HAP-1 (cell line): ENCODE data around the gene RAPGEFL1.
"Not testable (repeated sequence)": the region's sequence is repeated elsewhere in the genome, so short reads cannot be mapped to it uniquely, and the experiment has no call there.

Experiments
- DNase-seq, 2 experiments: peaks; one replicate each; pipeline ENCODE4 v3.0.0-alpha.2; 2016 to 2020; ENCODE audit warnings: low spot score in 2 of 2
- H3K27me3 ChIP-seq: fragments of 250-450 bp; sonication (Bioruptor Pico); 2 replicates; pipeline ENCODE4 v1.5.1; 2020; ENCODE audit warnings: low read depth, mild to moderate bottlenecking, moderate library complexity
- H3K36me3 ChIP-seq: fragments of 250-450 bp; sonication (Bioruptor Pico); replicated peaks from 2 replicates; pipeline ENCODE4 v1.5.1; 2020; ENCODE audit warnings: mild to moderate bottlenecking
- H3K4me1 ChIP-seq: fragments of 250-450 bp; sonication (Bioruptor Pico); 2 replicates; pipeline ENCODE4 v1.5.1; 2020; ENCODE audit warnings: mild to moderate bottlenecking
- H3K4me3 ChIP-seq: fragments of 250-450 bp; sonication (Bioruptor Pico); 2 replicates; pipeline ENCODE4 v1.5.1; 2020; ENCODE audit warnings: mild to moderate bottlenecking, moderate library complexity
- H3K9me3 ChIP-seq: fragments of 250-450 bp; sonication (Bioruptor Pico); 2 replicates; pipeline ENCODE4 v1.5.1; 2020; ENCODE audit warnings: mild to moderate bottlenecking, moderate library complexity
- in situ Hi-C: fragments of 300-500 bp; cut with MboI; formaldehyde crosslinking; loops from 3 replicates; pipeline ENCODE4 v1.14.3; 2020; ENCODE audit warnings: low sequenced_read_pairs, inconsistent platforms, mixed read lengths

Gene RAPGEFL1, protein sequence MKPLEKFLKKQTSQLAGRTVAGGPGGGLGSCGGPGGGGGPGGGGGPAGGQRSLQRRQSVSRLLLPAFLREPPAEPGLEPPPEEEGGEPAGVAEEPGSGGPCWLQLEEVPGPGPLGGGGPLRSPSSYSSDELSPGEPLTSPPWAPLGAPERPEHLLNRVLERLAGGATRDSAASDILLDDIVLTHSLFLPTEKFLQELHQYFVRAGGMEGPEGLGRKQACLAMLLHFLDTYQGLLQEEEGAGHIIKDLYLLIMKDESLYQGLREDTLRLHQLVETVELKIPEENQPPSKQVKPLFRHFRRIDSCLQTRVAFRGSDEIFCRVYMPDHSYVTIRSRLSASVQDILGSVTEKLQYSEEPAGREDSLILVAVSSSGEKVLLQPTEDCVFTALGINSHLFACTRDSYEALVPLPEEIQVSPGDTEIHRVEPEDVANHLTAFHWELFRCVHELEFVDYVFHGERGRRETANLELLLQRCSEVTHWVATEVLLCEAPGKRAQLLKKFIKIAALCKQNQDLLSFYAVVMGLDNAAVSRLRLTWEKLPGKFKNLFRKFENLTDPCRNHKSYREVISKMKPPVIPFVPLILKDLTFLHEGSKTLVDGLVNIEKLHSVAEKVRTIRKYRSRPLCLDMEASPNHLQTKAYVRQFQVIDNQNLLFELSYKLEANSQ

DNA sequence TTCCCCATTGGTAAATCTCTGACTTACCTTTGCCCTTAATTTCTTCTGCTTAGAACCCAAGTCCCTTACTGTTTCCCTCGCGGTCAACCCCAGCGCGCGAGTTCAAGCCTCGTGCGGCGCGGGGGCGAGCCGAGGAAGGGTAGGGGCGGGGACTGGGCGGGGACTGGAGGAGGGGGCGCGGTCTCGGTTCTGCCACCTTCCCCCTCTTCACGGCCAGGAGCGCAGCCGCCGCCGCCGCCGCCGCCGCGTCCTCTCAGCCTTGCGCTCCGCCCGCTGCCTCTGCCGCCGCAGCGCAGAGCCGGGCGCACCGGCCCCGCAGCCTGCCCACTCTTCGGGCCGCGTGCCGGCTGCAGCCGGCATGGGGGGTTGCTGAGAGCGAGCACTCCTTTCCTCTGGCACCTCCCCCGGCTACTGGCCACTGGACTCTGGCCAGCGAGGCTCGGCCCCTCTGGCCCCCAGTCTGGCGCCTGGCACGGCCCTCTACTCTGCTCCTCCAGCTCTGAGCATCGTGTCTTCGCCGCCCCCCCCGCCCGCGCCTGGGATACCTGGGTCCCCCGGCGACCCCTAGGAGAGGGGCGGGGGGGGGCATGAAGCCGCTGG lies at the start of gene RAPGEFL1:
Gene RAPGEFL1, plus strand, starts transcription at position 196 of the 600 bp plus-strand sequence. Its CDS starts 392 bp downstream, at position 588.
- no peaks in the 10 kb centered on the region for H3K27me3 ChIP-seq
- no peaks in the 10 kb centered on the region for H3K4me1 ChIP-seq
- DNase-seq, result no peak
- H3K9me3 ChIP-seq, result no peaks in the 10 kb centered on the region
- in situ Hi-C loops, result no loop called here
- no peak within 1 kb of the TSS for H3K4me3 ChIP-seq
- peaks cover 24% of the 10 kb centered on the region for H3K36me3 ChIP-seq

DNA sequence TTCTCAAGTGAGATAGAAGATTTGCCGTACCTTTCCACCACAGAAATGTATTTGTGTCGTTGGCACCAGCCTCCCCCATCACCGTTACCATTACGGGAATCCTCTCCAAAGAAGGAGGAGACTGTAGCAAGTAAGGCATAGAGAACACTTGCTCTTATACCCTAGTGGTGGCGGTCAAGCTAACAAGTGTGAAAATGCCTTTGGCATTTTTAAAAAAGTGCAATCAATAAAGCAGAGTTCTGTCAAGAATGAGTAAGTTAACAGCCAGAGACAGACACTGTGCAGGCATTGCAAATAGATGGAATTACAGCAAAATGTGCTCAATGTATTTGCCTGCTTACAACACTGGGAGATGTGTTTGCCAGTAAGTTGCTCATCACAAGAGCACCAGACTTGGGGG lies 47.8 kb upstream of the RAPGEFL1 start:
- in situ Hi-C loops, result no loop called here

DNA sequence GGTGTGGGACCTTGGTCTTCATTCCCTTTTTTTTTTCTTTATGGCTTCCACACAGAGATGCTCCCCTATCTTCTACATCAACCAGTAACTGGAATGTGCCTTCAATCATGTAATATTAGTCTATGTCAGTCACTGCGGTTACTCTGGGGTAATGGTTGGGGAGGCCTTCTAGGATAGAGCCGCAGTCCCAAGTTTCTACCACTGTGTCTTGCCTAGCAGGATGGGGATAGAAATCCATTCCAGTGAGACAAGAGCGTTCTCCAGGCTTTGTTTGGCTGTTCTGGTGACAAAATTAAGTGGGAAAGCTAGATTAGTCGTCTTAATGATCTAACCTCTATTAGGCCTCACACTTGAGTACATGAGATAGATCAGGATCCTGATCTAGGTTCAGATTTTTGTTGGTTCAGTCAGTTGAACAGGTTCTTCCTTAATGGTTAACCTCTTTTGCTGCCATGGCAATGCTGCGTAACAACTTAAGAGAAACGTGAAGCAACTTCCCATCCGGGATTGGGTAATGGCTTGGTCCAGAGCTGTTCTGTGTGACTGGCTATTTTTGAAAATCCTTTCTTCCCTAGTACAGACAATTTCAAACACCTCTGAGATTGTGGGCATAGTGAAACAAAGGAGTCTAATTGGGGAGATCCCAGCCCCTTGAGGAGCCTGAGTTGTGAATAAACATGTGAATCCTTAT lies 46.8 kb upstream of the RAPGEFL1 start:
- in situ Hi-C loops, result no loop called here

More for the DNA sequence above, 47.8 kb upstream of the RAPGEFL1 start:
- Histone ChIP-seq H3K4me3 (no peak overlapping the region), H3K4me1 (peaks cover 5% of the 10 kb centered on the region; the same call in 1 of the 2 replicates), H3K27me3 (no peaks in the 10 kb centered on the region), H3K9me3 (no peaks in the 10 kb centered on the region), H3K36me3 (peaks cover 91% of the 10 kb centered on the region)
- DNase-seq, result no peak

DNA sequence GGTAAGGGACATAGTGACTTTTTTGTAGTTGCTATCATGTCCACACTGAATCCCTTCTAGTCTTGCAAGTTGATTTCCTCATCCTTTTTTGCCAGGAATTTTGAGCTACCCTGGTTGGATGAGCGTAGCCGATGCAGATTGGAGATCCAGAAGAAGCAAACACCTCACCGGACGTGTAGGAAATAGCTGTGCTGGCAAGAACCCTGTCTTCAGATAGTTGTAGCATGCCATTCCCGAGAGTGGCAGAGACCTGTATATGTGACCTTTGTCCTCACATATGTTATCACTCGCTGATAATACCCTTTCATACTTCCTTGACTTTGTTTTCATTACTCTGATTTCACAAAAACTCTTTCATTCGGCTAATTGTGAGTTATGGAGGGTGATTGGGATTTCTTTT lies 43.1 kb upstream of the RAPGEFL1 start:
- no peak for DNase-seq
- H3K4me1 ChIP-seq, result peaks cover 4% of the 10 kb centered on the region
- H3K27me3 ChIP-seq, result no peaks in the 10 kb centered on the region
- in situ Hi-C loops, result no loop called here
- H3K36me3 ChIP-seq, result peaks cover 80% of the 10 kb centered on the region
- no peaks in the 10 kb centered on the region for H3K9me3 ChIP-seq
- H3K4me3 ChIP-seq, result no peak overlapping the region

More for the DNA sequence above, 46.8 kb upstream of the RAPGEFL1 start:
- no peaks in the 10 kb centered on the region for H3K4me1 ChIP-seq
- no peaks in the 10 kb centered on the region for H3K27me3 ChIP-seq
- H3K9me3 ChIP-seq, result no peaks in the 10 kb centered on the region
- H3K36me3 ChIP-seq, result peaks cover 97% of the 10 kb centered on the region
- no peak overlapping the region for H3K4me3 ChIP-seq
- DNase-seq, result no peak

DNA sequence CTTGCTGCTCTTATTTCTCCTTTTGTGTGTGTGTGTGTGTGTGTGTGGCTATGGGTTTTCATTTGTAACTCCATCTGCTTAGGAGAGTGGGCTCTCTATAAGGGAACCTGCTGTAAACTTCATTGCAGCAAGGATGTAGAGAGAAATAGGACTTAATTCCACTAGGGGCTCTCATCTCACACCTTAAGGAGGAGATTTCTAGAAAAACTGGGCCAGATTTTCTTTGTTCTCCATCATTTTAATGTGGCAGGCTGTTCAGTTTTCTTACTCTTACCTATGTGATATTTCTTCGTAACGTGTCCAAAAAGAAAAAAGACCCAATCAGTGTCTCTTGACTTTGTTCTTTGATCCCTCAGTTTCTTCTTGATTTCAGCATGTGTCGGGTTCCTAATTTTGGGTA lies 41.5 kb upstream of the RAPGEFL1 start:
- H3K36me3 ChIP-seq, result peaks cover 64% of the 10 kb centered on the region
- DNase-seq, result no peak
- in situ Hi-C loops, result no loop called here
- H3K4me3 ChIP-seq, result no peak overlapping the region
- no peaks in the 10 kb centered on the region for H3K27me3 ChIP-seq
- H3K4me1 ChIP-seq, result peaks cover 7% of the 10 kb centered on the region
- no peaks in the 10 kb centered on the region; the same call in 1 of the 2 replicates for H3K9me3 ChIP-seq

DNA sequence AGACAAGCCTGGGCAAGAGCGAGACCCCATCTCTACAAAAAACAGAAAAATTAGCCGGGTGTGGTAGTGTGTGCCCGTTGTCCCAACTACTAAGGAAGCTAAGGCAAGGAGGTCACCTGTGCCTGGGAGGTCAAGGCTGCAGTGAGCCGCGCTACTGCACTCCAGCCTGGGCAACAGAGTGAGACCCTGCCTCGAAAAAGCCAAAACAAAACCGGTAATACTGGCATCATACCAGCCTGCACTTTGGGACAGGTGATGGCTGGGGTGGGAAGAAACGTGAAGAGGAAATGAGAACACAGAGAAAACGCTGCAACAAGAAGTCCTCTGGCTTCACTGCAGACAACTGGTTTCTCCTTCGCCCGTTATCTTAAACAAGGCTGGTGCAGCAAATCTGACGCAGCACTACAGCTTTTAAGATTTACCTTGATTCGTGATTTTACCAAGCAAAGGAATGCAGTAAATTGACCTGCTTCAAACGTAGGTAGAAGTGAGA lies 37.7 kb upstream of the RAPGEFL1 start:
- DNase-seq, result peak in 1 of 2 experiments; percentile 15
- H3K4me1 ChIP-seq, result peaks cover 14% of the 10 kb centered on the region
- in situ Hi-C loops, result no loop called here
- H3K27me3 ChIP-seq, result no peaks in the 10 kb centered on the region
- H3K9me3 ChIP-seq, result no peaks in the 10 kb centered on the region; the same call in 1 of the 2 replicates
- peaks cover 50% of the 10 kb centered on the region for H3K36me3 ChIP-seq
- peak overlapping the region; percentile 95 for H3K4me3 ChIP-seq

DNA sequence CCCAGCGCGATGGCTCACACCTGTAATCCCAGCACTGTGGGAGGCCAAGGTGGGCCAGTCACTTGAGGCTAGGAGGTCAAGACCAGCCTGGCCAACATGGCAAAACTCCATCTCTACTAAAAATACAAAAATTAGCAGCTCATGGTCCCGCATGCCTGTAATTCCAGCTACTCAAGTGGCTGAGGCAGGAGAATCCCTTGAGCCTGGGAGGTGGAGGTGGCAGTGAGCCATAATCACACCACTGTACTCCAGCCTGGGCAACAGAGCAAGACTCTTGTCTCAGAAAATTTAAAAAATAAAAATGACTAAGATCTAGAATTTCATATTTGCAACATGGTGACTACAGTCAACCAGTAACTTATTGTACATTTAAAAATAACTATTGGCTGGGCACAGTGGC lies 34.1 kb upstream of the RAPGEFL1 start:
- H3K4me3 ChIP-seq, DNase-seq, in situ Hi-C loops, H3K27me3 ChIP-seq, H3K9me3 ChIP-seq: not testable (repeated sequence)
- Histone ChIP-seq H3K4me1 (peaks cover 19% of the 10 kb centered on the region), H3K36me3 (peaks cover 46% of the 10 kb centered on the region)

DNA sequence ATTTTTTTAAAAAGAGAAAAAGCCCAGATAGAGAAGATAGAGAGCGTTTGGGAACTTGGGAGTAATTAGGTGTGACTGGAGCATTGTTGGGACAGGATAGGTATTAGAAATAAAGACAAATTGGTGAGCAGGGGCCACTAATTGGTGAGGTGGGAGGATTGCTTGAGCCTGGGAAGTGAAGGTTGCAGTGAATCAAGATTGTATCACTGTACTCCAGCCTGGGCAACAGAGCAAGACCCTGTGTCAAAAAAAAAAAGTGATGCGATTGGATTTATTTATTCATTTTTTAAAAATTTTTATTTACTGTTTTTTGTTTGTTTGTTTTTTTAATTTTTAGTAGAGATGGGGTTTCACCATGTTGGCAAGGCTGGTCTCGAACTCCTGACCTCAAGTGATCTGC lies 31.8 kb upstream of the RAPGEFL1 start:
- Histone ChIP-seq H3K4me1 (peaks cover 12% of the 10 kb centered on the region), H3K4me3 (no peak overlapping the region), H3K9me3 (no peaks in the 10 kb centered on the region; the same call in 1 of the 2 replicates), H3K27me3 (no peaks in the 10 kb centered on the region), H3K36me3 (peaks cover 62% of the 10 kb centered on the region)
- in situ Hi-C loops, result no loop called here
- no peak for DNase-seq

DNA sequence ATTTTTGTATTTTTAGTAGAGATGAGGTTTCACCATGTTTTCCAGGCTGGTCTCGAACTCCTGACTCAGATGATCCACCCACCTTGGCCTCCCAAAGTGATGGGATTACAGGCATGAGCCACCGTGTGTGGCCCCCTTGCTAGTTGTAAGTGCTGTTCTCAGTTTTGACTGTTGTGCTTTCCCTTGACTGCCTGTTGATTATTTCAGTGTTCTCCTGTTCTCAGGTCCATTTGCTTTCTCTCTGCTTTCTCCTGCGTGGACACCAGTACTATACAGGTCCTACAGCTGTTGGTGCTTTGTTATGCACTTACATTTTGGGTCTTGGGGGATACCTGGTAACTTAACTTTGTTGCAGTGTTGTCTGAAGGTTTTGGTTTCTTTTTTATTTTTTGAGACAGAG lies 28.7 kb upstream of the RAPGEFL1 start:
- no peaks in the 10 kb centered on the region for H3K27me3 ChIP-seq
- peaks cover 63% of the 10 kb centered on the region for H3K36me3 ChIP-seq
- in situ Hi-C loops, result no loop called here
- H3K4me3 ChIP-seq, result no peak overlapping the region
- H3K9me3 ChIP-seq, result no peaks in the 10 kb centered on the region
- peaks cover 5% of the 10 kb centered on the region; the same call in 1 of the 2 replicates for H3K4me1 ChIP-seq
- no peak for DNase-seq

DNA sequence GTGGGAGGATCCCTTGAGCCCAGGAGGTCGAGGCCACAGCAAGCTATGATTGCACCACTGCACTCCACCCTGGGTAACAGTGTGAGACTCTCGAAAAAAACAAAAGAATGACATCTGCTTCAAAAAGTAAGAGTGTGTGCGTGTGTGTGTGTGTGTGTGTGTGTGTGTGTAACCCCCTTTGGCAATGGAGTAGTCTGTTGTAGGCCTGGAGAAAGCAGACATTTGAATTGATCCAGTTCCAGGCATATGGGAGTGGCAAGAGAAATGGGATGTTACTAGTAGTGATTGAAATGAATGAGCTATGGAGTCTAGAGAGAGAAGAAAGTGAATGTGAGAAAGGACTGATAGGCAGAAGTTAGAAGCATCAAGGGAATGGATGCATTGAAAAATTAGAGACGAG lies 27.0 kb upstream of the RAPGEFL1 start:
- in situ Hi-C loops, result no loop called here
- peaks cover 5% of the 10 kb centered on the region; the same call in 1 of the 2 replicates for H3K4me1 ChIP-seq
- peaks cover 70% of the 10 kb centered on the region for H3K36me3 ChIP-seq
- no peak overlapping the region for H3K4me3 ChIP-seq
- no peaks in the 10 kb centered on the region for H3K9me3 ChIP-seq
- no peaks in the 10 kb centered on the region for H3K27me3 ChIP-seq
- DNase-seq, result no peak

DNA sequence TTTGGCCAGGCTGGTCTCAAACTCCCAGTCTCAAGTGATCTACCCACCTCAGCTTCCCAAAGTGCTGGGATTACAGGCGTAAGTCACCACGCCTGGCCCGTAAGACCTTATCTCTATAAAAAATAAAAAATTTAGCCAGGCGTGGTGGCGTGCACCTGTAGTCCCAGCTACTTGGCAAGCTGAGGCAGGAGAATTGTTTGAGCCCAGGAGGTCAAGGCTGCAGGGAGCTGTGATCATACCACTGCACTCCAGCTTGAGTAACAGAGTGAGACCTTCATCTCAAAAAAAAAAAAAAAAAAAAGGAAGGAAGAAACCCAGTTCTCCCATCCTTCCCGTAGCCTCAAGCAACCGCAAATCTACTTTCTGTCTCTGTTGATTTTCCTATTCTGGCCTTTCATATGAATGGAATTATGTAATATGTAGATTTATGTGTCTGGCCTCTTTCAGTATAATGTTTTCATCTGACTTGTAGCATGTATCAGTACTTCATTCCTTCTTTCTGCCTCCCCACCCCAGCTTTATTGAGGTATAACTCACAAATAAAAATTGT lies 25.8 kb upstream of the RAPGEFL1 start:
- no peak for DNase-seq
- H3K9me3 ChIP-seq, result no peaks in the 10 kb centered on the region
- H3K4me3 ChIP-seq, result no peak overlapping the region
- peaks cover 5% of the 10 kb centered on the region; the same call in 1 of the 2 replicates for H3K4me1 ChIP-seq
- H3K27me3 ChIP-seq, result no peaks in the 10 kb centered on the region
- in situ Hi-C loops, result no loop called here
- peaks cover 73% of the 10 kb centered on the region for H3K36me3 ChIP-seq

DNA sequence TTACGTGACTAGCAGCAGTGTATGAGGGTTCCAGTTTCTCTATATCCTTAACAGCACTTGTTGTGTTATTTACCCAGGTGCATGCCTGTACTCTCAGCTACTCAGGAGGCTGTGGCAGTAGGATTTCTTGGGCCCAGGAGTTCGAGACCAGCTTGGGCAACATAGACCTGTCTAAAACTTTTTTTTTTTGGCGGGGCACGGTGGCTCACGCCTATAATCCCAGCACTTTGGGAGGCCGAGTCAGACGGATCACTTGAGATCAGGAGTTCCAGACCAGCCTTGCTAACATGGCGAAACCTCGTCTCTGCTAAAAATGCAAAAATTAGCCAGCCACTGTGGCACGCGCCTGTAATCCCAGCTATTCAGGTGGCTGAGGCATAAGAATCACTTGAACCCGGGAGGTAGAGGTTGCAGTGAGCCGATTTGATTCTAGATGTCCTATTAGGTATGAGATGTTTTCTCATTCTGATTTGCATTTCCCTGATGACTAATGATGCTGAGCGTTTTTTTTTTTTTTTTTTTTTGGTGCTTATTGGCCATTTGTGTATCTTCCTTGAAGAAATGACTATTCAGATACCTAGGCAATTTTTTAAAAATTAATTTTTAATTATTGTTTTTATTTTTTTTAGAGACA lies 23.6 kb upstream of the RAPGEFL1 start:
- no peaks in the 10 kb centered on the region for H3K4me1 ChIP-seq
- no peak for DNase-seq
- no peaks in the 10 kb centered on the region for H3K9me3 ChIP-seq
- in situ Hi-C loops, result no loop called here
- H3K4me3 ChIP-seq, result no peak overlapping the region
- H3K27me3 ChIP-seq, result no peaks in the 10 kb centered on the region
- H3K36me3 ChIP-seq, result peaks cover 64% of the 10 kb centered on the region

DNA sequence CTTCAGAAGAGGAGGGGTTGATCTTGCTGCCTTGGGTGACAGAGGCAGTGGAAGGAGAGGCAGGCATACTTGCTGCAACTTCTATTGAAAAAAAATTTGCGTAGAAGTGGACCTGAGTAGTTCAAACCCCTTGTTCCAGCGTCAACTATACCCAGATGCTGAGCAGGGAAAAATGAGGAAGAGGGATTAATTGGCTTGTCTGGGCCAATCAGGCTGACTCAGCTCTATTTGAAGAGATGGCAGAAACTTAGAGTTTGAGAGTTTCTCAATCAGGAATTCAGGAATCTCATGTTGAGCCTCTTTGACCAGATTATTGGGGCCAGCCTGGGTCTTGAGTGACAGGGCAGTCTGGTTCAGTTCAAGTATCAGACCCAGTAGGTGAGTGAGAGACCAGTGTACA lies 19.3 kb upstream of the RAPGEFL1 start:
- Histone ChIP-seq H3K4me3 (no peak overlapping the region), H3K27me3 (no peaks in the 10 kb centered on the region), H3K4me1 (no peaks in the 10 kb centered on the region), H3K9me3 (no peaks in the 10 kb centered on the region), H3K36me3 (peaks cover 64% of the 10 kb centered on the region)
- in situ Hi-C loops, result no loop called here
- no peak for DNase-seq
